Mesenchymal stem cell (in vitro differentiated cells and primary cell): ENCODE data around the gene RNF26.

Experiments
- DNase-seq: peaks from one replicate; pipeline ENCODE4 v3.0.0-alpha.2; 2013
- H2AFZ ChIP-seq: one replicate; pipeline ENCODE4 v1.6.1; 2013; ENCODE audit warnings: low read depth, mild to moderate bottlenecking, control low read depth, inconsistent platforms, low read length, moderate library complexity
- H2AK5ac ChIP-seq: 2 replicates; pipeline ENCODE4 v1.6.1; 2013; ENCODE audit warnings: low read length, moderate library complexity, mild to moderate bottlenecking, inconsistent platforms; ENCODE audit not compliant: severe bottlenecking
- H2BK120ac ChIP-seq: one replicate; pipeline ENCODE4 v1.6.1; 2013; ENCODE audit warnings: low read depth, mild to moderate bottlenecking, inconsistent platforms, low read length, moderate library complexity
- H2BK12ac ChIP-seq, 2 experiments: one replicate each; pipeline ENCODE4 v1.6.1; 2013; ENCODE audit warnings: inconsistent platforms in 2 of 2, low read length in 2 of 2, mild to moderate bottlenecking in 2 of 2, moderate library complexity in 2 of 2, control low read depth in 1 of 2
- H2BK15ac ChIP-seq: one replicate; pipeline ENCODE4 v1.6.1; 2013; ENCODE audit warnings: mild to moderate bottlenecking, low read depth, inconsistent platforms; ENCODE audit not compliant: poor library complexity, severe bottlenecking
- H2BK5ac ChIP-seq: 2 replicates; pipeline ENCODE4 v1.6.1; 2013; ENCODE audit warnings: low read depth, mild to moderate bottlenecking, low read length, control low read depth, inconsistent platforms; ENCODE audit not compliant: poor library complexity, severe bottlenecking
- H3K14ac ChIP-seq, 2 experiments: one replicate each; pipeline ENCODE4 v1.6.1; 2013; ENCODE audit warnings: inconsistent platforms in 2 of 2, low read length in 2 of 2, control low read depth in 1 of 2, mild to moderate bottlenecking in 1 of 2, moderate library complexity in 1 of 2
- H3K18ac ChIP-seq, 2 experiments: one replicate each; pipeline ENCODE4 v1.6.1; 2013; ENCODE audit warnings: inconsistent platforms in 2 of 2, low read length in 2 of 2, control low read depth in 1 of 2, low read depth in 1 of 2, mild to moderate bottlenecking in 1 of 2
- H3K23ac ChIP-seq, 2 experiments: one replicate each; pipeline ENCODE4 v1.6.1; 2013; ENCODE audit warnings: inconsistent platforms in 2 of 2, low read length in 2 of 2, mild to moderate bottlenecking in 2 of 2, moderate library complexity in 2 of 2, control low read depth in 1 of 2
- H3K27ac ChIP-seq: 2 replicates; pipeline ENCODE4 v1.5.1; 2013; ENCODE audit warnings: mild to moderate bottlenecking, moderate library complexity, low read length, control low read depth, inconsistent platforms; ENCODE audit not compliant: poor library complexity, severe bottlenecking
- H3K27me3 ChIP-seq, 2 experiments: 2 replicates each; pipeline versions ENCODE4 v1.6.1 to v1.7.0; 2013; ENCODE audit warnings: low read length in 2 of 2, mild to moderate bottlenecking in 2 of 2, moderate library complexity in 2 of 2, control low read depth in 1 of 2, inconsistent platforms in 1 of 2; ENCODE audit not compliant: control insufficient read depth in 1 of 2, insufficient read depth in 1 of 2
- H3K36me3 ChIP-seq, 2 experiments: 2 replicates each; pipeline versions ENCODE4 v1.6.1 to v1.7.0; 2013; ENCODE audit warnings: low read length in 2 of 2, control low read depth in 1 of 2, inconsistent platforms in 1 of 2, low read depth in 1 of 2, mild to moderate bottlenecking in 1 of 2; ENCODE audit not compliant: insufficient read depth in 2 of 2, control insufficient read depth in 1 of 2
- H3K4ac ChIP-seq, 2 experiments: one replicate each; pipeline ENCODE4 v1.6.1; 2013; ENCODE audit warnings: inconsistent platforms in 2 of 2, low read length in 2 of 2, mild to moderate bottlenecking in 2 of 2, moderate library complexity in 2 of 2, control low read depth in 1 of 2, low read depth in 1 of 2
- H3K4me1 ChIP-seq: 2 replicates; pipeline ENCODE4 v1.6.1; 2013; ENCODE audit warnings: low read depth, low read length, control low read depth; ENCODE audit not compliant: control insufficient read depth, insufficient read depth
- H3K4me2 ChIP-seq: 2 replicates; pipeline ENCODE4 v1.6.1; 2013; ENCODE audit warnings: low read length, mild to moderate bottlenecking, inconsistent platforms; ENCODE audit not compliant: poor library complexity, severe bottlenecking
- H3K4me3 ChIP-seq, 2 experiments: 2 replicates each; pipeline versions ENCODE4 v1.5.1 to v1.7.0; 2013; ENCODE audit warnings: low read length in 2 of 2, mild to moderate bottlenecking in 2 of 2, control low read depth in 1 of 2, low read depth in 1 of 2; ENCODE audit not compliant: insufficient read depth in 1 of 2
- H3K79me1 ChIP-seq: replicated peaks from 2 replicates; pipeline ENCODE4 v1.6.1; 2013; ENCODE audit warnings: mild to moderate bottlenecking, control low read depth, low read length, inconsistent platforms; ENCODE audit not compliant: poor library complexity, severe bottlenecking
- H3K9ac ChIP-seq: 2 replicates; pipeline ENCODE4 v1.7.0; 2013; ENCODE audit warnings: mild to moderate bottlenecking, low read length, moderate library complexity
- H3K9me3 ChIP-seq: 2 replicates; pipeline ENCODE4 v1.7.0; 2013; ENCODE audit warnings: mild to moderate bottlenecking, low read length; ENCODE audit not compliant: control insufficient read depth
- H4K8ac ChIP-seq: one replicate; pipeline ENCODE4 v1.6.1; 2013; ENCODE audit warnings: inconsistent platforms, mild to moderate bottlenecking, low read length, moderate library complexity
- H4K91ac ChIP-seq: one replicate; pipeline ENCODE4 v1.6.1; 2013; ENCODE audit warnings: mild to moderate bottlenecking, low read length, inconsistent platforms
- WGBS: methylation state at CpG from one replicate; pipeline ENCODE4 v1.1.7; 2013; ENCODE audit warnings: mixed read lengths; 5-methylcytosine and 5-hydroxymethylcytosine counted together

RNF26 gene

DNA sequence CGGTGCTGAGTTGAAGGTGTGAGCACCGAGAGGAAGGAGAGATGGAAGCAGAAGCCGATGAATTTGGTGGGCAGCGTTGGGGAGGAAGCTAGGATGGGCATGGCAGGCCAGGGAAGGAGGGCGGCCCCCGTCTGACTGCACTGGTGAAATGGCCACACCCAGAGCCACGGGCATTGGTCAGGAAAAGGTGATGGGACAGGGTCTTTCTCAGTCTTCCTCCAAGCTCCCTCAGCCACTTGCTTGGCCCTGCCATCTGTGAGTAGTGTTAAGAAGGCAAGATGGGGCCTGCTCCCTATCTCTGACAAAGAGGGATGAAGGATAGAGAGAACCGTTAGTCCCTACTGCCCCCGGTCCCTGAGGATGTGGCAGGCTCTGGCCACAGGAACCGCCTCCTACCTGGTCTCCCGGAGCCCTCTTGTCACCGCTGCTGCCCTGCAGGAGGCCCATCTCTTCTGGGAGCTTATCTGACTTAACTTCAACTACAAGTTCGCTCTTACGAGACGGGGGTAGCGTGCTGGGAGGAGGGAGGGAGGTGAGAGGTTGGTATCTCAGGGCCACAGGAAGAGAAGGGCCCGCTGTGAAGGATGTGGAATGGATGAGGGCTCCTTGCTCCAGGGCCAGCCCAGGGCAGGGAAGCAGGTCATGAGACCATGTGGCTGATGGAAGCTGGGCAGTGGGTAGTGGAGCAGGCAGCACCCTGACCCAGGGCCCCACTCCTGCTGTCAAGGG lies 24.2 kb upstream of the RNF26 start:
- H3K4me3 ChIP-seq = no peak overlapping the region
- H3K4me2 ChIP-seq = no peak overlapping the region
- 81% methylated on average over 17 of the region's 17 CpGs for WGBS
- H3K4ac ChIP-seq = no peak overlapping the region
- H3K23ac ChIP-seq = no peak overlapping the region
- no peak overlapping the region for H3K18ac ChIP-seq
- H3K14ac ChIP-seq = no peak overlapping the region
- no peak overlapping the region for H4K91ac ChIP-seq
- H3K9me3 ChIP-seq = no peaks in the 10 kb centered on the region
- H2BK5ac ChIP-seq = no peak overlapping the region
- no peak overlapping the region for H2BK12ac ChIP-seq
- no peak overlapping the region for H2BK120ac ChIP-seq
- peaks cover 7% of the 10 kb centered on the region for H3K79me1 ChIP-seq
- no peak overlapping the region for H2BK15ac ChIP-seq
- H4K8ac ChIP-seq = no peak overlapping the region
- H3K27me3 ChIP-seq = peaks cover 0 to 17% of the 10 kb centered on the region in 2 experiments
- no peak overlapping the region for H3K27ac ChIP-seq
- peaks cover 7% of the 10 kb centered on the region for H3K4me1 ChIP-seq
- no peak overlapping the region for H3K9ac ChIP-seq
- no peak overlapping the region for H2AK5ac ChIP-seq
- no peak overlapping the region for H2AFZ ChIP-seq
- peaks cover 18 to 70% of the 10 kb centered on the region in 2 experiments for H3K36me3 ChIP-seq
- no peak for DNase-seq

DNA sequence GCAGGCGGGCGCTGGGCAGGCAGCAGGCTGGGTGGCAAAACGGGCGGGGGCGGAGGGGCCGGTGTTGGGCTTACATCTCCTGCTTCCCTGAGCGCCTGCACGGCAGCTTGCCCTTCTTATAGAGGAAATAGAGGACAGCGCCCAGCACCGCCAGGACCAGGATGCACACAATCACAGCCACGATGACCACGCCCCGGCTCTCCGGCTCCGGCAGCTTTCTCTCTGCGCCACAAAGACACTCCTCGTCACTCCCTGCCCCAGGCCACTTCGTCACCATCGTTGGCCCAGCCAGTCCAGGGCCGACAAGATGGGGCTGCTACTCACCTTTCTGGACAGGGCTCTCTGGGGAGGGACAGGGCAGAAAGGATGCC lies 23.7 kb upstream of the RNF26 start:
- Histone ChIP-seq H3K9me3 (no peaks in the 10 kb centered on the region), H3K9ac (no peak overlapping the region), H3K4me3 (no peak overlapping the region), H2BK12ac (no peak overlapping the region), H3K14ac (no peak overlapping the region), H3K4ac (no peak overlapping the region), H4K91ac (no peak overlapping the region), H3K27ac (no peak overlapping the region), H3K79me1 (peaks cover 9% of the 10 kb centered on the region), H3K36me3 (peaks cover 17 to 70% of the 10 kb centered on the region in 2 experiments), H2BK120ac (no peak overlapping the region), H3K4me1 (peaks cover 12% of the 10 kb centered on the region), H3K4me2 (no peak overlapping the region), H3K23ac (no peak overlapping the region), H2BK15ac (no peak overlapping the region), H3K27me3 (peaks cover 0 to 21% of the 10 kb centered on the region in 2 experiments), H2AFZ (no peak overlapping the region), H2AK5ac (no peak overlapping the region), H2BK5ac (no peak overlapping the region), H4K8ac (no peak overlapping the region), H3K18ac (no peak overlapping the region)
- no peak for DNase-seq
- 95% methylated on average over 20 of the region's 20 CpGs for WGBS

DNA sequence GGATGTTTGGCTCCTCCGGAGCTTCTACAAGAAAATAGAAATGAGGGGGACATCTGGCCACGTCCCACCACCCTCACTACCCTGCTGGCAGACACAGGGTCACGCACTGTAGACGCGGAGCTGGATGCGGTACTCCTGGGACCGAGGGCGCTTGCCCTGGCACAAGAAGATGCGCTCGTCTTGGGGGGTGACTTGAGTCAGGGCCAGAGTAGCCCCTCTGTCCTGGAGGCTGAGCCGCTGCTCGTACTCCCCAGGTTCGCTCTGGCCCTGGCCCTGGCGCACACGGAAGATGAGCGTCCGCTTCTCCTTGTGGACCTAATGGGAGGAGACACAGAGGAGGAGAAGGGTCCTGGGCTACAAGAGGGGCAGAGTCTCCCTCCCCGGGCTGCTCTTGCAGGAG lies 19.6 kb upstream of the RNF26 start:
- no peak overlapping the region for H2BK15ac ChIP-seq
- peaks cover 7 to 45% of the 10 kb centered on the region in 2 experiments for H3K36me3 ChIP-seq
- no peak overlapping the region for H2BK120ac ChIP-seq
- H3K9ac ChIP-seq = no peak overlapping the region
- no peak overlapping the region for H2AFZ ChIP-seq
- no peak overlapping the region for H3K27ac ChIP-seq
- 91% methylated on average over 18 of the region's 18 CpGs for WGBS
- H3K4me3 ChIP-seq = no peak overlapping the region
- no peak overlapping the region for H2BK12ac ChIP-seq
- H3K18ac ChIP-seq = no peak overlapping the region
- no peak overlapping the region for H4K91ac ChIP-seq
- H2BK5ac ChIP-seq = no peak overlapping the region
- H3K79me1 ChIP-seq = peaks cover 17% of the 10 kb centered on the region
- H2AK5ac ChIP-seq = no peak overlapping the region
- H3K4ac ChIP-seq = no peak overlapping the region
- no peak overlapping the region for H3K23ac ChIP-seq
- peak overlapping the region; percentile 55 for H3K4me2 ChIP-seq
- H3K14ac ChIP-seq = no peak overlapping the region
- peaks cover 0 to 46% of the 10 kb centered on the region in 2 experiments for H3K27me3 ChIP-seq
- no peak overlapping the region for H4K8ac ChIP-seq
- peaks cover 38% of the 10 kb centered on the region for H3K4me1 ChIP-seq
- no peaks in the 10 kb centered on the region for H3K9me3 ChIP-seq
- no peak for DNase-seq

GRCh38 chr11:119315131-119316015 lies 19.0 kb upstream of the RNF26 start:
- DNase-seq = peak; percentile 28
- Histone ChIP-seq H3K36me3 (peaks cover 5 to 38% of the 10 kb centered on the region in 2 experiments), H3K14ac (peak overlapping the region in 1 of 2 experiments; percentile 61), H3K79me1 (peaks cover 17% of the 10 kb centered on the region), H2BK12ac (peak overlapping the region in 1 of 2 experiments; percentile 57), H3K27me3 (peaks cover 0 to 47% of the 10 kb centered on the region in 2 experiments), H3K23ac (peak overlapping the region in 1 of 2 experiments; percentile 46), H3K4me1 (peaks cover 41% of the 10 kb centered on the region), H3K9ac (no peak overlapping the region), H3K18ac (peak overlapping the region in 1 of 2 experiments; percentile 41), H2BK15ac (no peak overlapping the region), H2BK5ac (no peak overlapping the region), H4K8ac (peak overlapping the region; percentile 19), H2AK5ac (peak overlapping the region; percentile 23), H2BK120ac (no peak overlapping the region), H3K4me3 (peak overlapping the region; percentile 49 to 77), H2AFZ (no peak overlapping the region), H3K4ac (no peak overlapping the region), H3K27ac (no peak overlapping the region), H3K4me2 (peak overlapping the region; percentile 55), H3K9me3 (no peaks in the 10 kb centered on the region), H4K91ac (peak overlapping the region; percentile 40)
- 27% methylated on average over 20 of the region's 29 CpGs for WGBS
